Measurements from ENCODE around the gene SREK1.

GRCh38 chr5:66151491-66151890, 7.4 kb downstream of the SREK1 start:
- TF ChIP-seq ZNF416 (CRISPR knock-in tag; IDR thresholded peaks at IDR 0.05) (no peak), USF1 (CRISPR knock-in tag; IDR thresholded peaks at IDR 0.05) (no peak), HMGA2 (CRISPR knock-in tag; IDR thresholded peaks at IDR 0.05) (no peak), CREM (CRISPR knock-in tag; IDR thresholded peaks at IDR 0.05) (no peak), NR2C2 (CRISPR knock-in tag; IDR thresholded peaks at IDR 0.05) (no peak)
- TF ChIP-seq, protein P1, sequence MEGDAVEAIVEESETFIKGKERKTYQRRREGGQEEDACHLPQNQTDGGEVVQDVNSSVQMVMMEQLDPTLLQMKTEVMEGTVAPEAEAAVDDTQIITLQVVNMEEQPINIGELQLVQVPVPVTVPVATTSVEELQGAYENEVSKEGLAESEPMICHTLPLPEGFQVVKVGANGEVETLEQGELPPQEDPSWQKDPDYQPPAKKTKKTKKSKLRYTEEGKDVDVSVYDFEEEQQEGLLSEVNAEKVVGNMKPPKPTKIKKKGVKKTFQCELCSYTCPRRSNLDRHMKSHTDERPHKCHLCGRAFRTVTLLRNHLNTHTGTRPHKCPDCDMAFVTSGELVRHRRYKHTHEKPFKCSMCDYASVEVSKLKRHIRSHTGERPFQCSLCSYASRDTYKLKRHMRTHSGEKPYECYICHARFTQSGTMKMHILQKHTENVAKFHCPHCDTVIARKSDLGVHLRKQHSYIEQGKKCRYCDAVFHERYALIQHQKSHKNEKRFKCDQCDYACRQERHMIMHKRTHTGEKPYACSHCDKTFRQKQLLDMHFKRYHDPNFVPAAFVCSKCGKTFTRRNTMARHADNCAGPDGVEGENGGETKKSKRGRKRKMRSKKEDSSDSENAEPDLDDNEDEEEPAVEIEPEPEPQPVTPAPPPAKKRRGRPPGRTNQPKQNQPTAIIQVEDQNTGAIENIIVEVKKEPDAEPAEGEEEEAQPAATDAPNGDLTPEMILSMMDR (IDR thresholded peaks at IDR 0.05) = no peak
